ENCODE data around the gene TUB. TPM values are rescaled to one million over a fixed set of nuclear protein-coding genes. Genes with fewer than 3 reads are reported as not detected.

The TUB gene
- polyA plus RNA-seq, 3 donors = not detected

GRCh38 chr11:8055836-8056526 lies 25.0 kb upstream of the TUB start:
- Mint-ChIP-seq H3K4me1 (no peaks in the 10 kb centered on the region), H3K36me3 (no peaks in the 10 kb centered on the region), H3K9me3 (peaks cover 0 to 2% (median 0%) of the 10 kb centered on the region in 7 donors), H3K27me3 (ENCODE audit: low read depth in 3 of 3) (peaks cover 0 to 3% (median 1%) of the 10 kb centered on the region in 3 donors), H3K4me3 (no peak overlapping the region), H3K27ac (peak overlapping the region in 1 of 7 donors; percentile 77)
- H3K36me3 ChIP-seq (replicated peaks in 1 of 2; ENCODE audit: control insufficient read depth in 1 of 2, insufficient read depth in 2 of 2, low read length in 2 of 2) = no peaks in the 10 kb centered on the region
- H3K9ac ChIP-seq (ENCODE audit: insufficient read depth, low read length, poor library complexity, severe bottlenecking) = no peak overlapping the region
- H3K4me2 ChIP-seq (replicated peaks; ENCODE audit: extremely low read depth, low read length, poor library complexity, severe bottlenecking) = no peak overlapping the region
- no peak overlapping the region for H3K27ac ChIP-seq (ENCODE audit: low read depth in 1 of 2, low read length in 2 of 2)
- intact Hi-C loops (cut with micrococcal nuclease) = no loop called here
- H3K27me3 ChIP-seq (ENCODE audit: control insufficient read depth in 2 of 2, insufficient read depth in 2 of 2, low read length in 2 of 2) = no peaks in the 10 kb centered on the region
- H2AFZ ChIP-seq (ENCODE audit: insufficient read depth, low read depth, low read length, poor library complexity, severe bottlenecking) = no peak overlapping the region
- no peaks in the 10 kb centered on the region for H3K79me2 ChIP-seq (ENCODE audit: insufficient read depth, low read length)
- no peaks in the 10 kb centered on the region for H3K9me3 ChIP-seq (replicated peaks in 1 of 2; ENCODE audit: control insufficient read depth in 1 of 2, insufficient read depth in 1 of 2, low read length in 2 of 2)
- DNase-seq = no peak
- no peak overlapping the region for H3K4me3 ChIP-seq (replicated peaks in 1 of 3; ENCODE audit: low read depth in 2 of 3, low read length in 3 of 3)
- H4K20me1 ChIP-seq (ENCODE audit: insufficient read depth, low read length) = no peaks in the 10 kb centered on the region
- TF ChIP-seq CTCF (IDR thresholded peaks at IDR 0.05) = no peak
- WGBS (ENCODE audit: insufficient coverage) = 95% methylated on average over 5 of the region's 10 CpGs
- H3K4me1 ChIP-seq (ENCODE audit: control insufficient read depth in 1 of 2, insufficient read depth in 2 of 2, low read length in 2 of 2) = no peaks in the 10 kb centered on the region

GRCh38 chr11:8056810-8057463 lies 24.1 kb upstream of the TUB start:
- 85% methylated on average over 9 of the region's 12 CpGs for WGBS (ENCODE audit: insufficient coverage)
- Mint-ChIP-seq H3K27me3 (ENCODE audit: low read depth in 3 of 3) (peaks cover 0 to 3% (median 0%) of the 10 kb centered on the region in 3 donors), H3K4me3 (no peak overlapping the region), H3K9me3 (peaks cover 0 to 2% (median 0%) of the 10 kb centered on the region in 7 donors), H3K27ac (no peak overlapping the region), H3K4me1 (no peaks in the 10 kb centered on the region), H3K36me3 (no peaks in the 10 kb centered on the region)
- no peak overlapping the region for H3K9ac ChIP-seq (ENCODE audit: insufficient read depth, low read length, poor library complexity, severe bottlenecking)
- no peaks in the 10 kb centered on the region for H3K4me1 ChIP-seq (ENCODE audit: control insufficient read depth in 1 of 2, insufficient read depth in 2 of 2, low read length in 2 of 2)
- no peaks in the 10 kb centered on the region for H3K36me3 ChIP-seq (replicated peaks in 1 of 2; ENCODE audit: control insufficient read depth in 1 of 2, insufficient read depth in 2 of 2, low read length in 2 of 2)
- no peak for TF ChIP-seq CTCF (IDR thresholded peaks at IDR 0.05)
- no peak overlapping the region for H3K4me2 ChIP-seq (replicated peaks; ENCODE audit: extremely low read depth, low read length, poor library complexity, severe bottlenecking)
- no peak overlapping the region for H2AFZ ChIP-seq (ENCODE audit: insufficient read depth, low read depth, low read length, poor library complexity, severe bottlenecking)
- no peak overlapping the region for H3K27ac ChIP-seq (ENCODE audit: low read depth in 1 of 2, low read length in 2 of 2)
- no peak overlapping the region for H3K4me3 ChIP-seq (replicated peaks in 1 of 3; ENCODE audit: low read depth in 2 of 3, low read length in 3 of 3)
- no peak for DNase-seq
- intact Hi-C loops (cut with micrococcal nuclease) = no loop called here
- no peaks in the 10 kb centered on the region for H3K79me2 ChIP-seq (ENCODE audit: insufficient read depth, low read length)
- H3K9me3 ChIP-seq (replicated peaks in 1 of 2; ENCODE audit: control insufficient read depth in 1 of 2, insufficient read depth in 1 of 2, low read length in 2 of 2) = no peaks in the 10 kb centered on the region
- no peaks in the 10 kb centered on the region for H3K27me3 ChIP-seq (ENCODE audit: control insufficient read depth in 2 of 2, insufficient read depth in 2 of 2, low read length in 2 of 2)
- no peaks in the 10 kb centered on the region for H4K20me1 ChIP-seq (ENCODE audit: insufficient read depth, low read length)

All from CD14-positive monocyte (primary cell).